GM12801 (cell line): ENCODE results near the gene FAAP100.

Experiments used
- CTCF ChIP-seq: IDR thresholded peaks from one replicate; pipeline ENCODE4 v1.5.1; 2011; ENCODE audit warnings: control low read depth; ENCODE audit not compliant: insufficient read length; ENCODE audit errors: extremely low read depth

Gene FAAP100

GRCh38 chr17:81514739-81515529 lies 37.2 kb downstream of the FAAP100 start:
- TF ChIP-seq CTCF = no peak

- TF ChIP-seq CTCF = no peak
These were observed 37.7 kb downstream of the FAAP100 start for GRCh38 chr17:81514489-81514738.

- TF ChIP-seq CTCF = no peak
These were observed 38.2 kb downstream of the FAAP100 start for GRCh38 chr17:81513753-81514488.

GRCh38 chr17:81513372-81513752 lies 38.8 kb downstream of the FAAP100 start:
- no peak for TF ChIP-seq CTCF

GRCh38 chr17:81512562-81513371 lies 39.4 kb downstream of the FAAP100 start, which contains the start of gene ACTG1:
ACTG1 (minus strand) TSS chr17:81512799; CDS start chr17:81512354, 445 bp downstream.
- TF ChIP-seq CTCF = no peak

- TF ChIP-seq CTCF = no peak
These were observed 40.2 kb downstream of the FAAP100 start for GRCh38 chr17:81511804-81512561.

GRCh38 chr17:81511554-81511803 lies 40.7 kb downstream of the FAAP100 start:
- no peak for TF ChIP-seq CTCF
